Activated CD8-positive, alpha-beta memory T cell treated with anti-CD3 and anti-CD28 coated beads, Interleukin-2, amount 50 U/mL, for 48 hours (primary cell): ENCODE measurements around the gene COPS8.
A peak's percentile ranks its signal among the peaks of the same experiment; 100 is the strongest.

Experiments used
- DNase-seq: peaks from one replicate; pipeline ENCODE4 v3.0.0-alpha.2; 2020

COPS8 gene

GRCh38 chr2:237066396-237066795 is 19.3 kb upstream of the COPS8 start:
- DNase-seq = no peak

GRCh38 chr2:237068005-237068576 is 17.6 kb upstream of the COPS8 start:
- DNase-seq = no peak

GRCh38 chr2:237072067-237072931 is 13.4 kb upstream of the COPS8 start:
- DNase-seq = peak; percentile 97

GRCh38 chr2:237073552-237073951 is 12.1 kb upstream of the COPS8 start:
- DNase-seq = no peak

GRCh38 chr2:237074211-237074993 is 11.3 kb upstream of the COPS8 start:
- DNase-seq = no peak

- DNase-seq = no peak
Observed at GRCh38 chr2:237075749-237076599, 9.7 kb upstream of the COPS8 start.

GRCh38 chr2:237081596-237081995 is 4.1 kb upstream of the COPS8 start:
- no peak for DNase-seq

- no peak for DNase-seq
Observed at GRCh38 chr2:237083026-237083425, 2.7 kb upstream of the COPS8 start.

GRCh38 chr2:237084444-237084843 is 1.2 kb upstream of the COPS8 start:
- no peak for DNase-seq

- DNase-seq = no peak
Observed at GRCh38 chr2:237090906-237091305, 5.2 kb downstream of the COPS8 start.

- no peak for DNase-seq
Observed at GRCh38 chr2:237091779-237092436, 6.2 kb downstream of the COPS8 start.

- no peak for DNase-seq
Observed at GRCh38 chr2:237092506-237092905, 6.8 kb downstream of the COPS8 start.

GRCh38 chr2:237092920-237093781 is 7.5 kb downstream of the COPS8 start:
- no peak for DNase-seq

- DNase-seq = no peak
Observed at GRCh38 chr2:237096201-237096600, 10.5 kb downstream of the COPS8 start.

- no peak for DNase-seq
Observed at GRCh38 chr2:237096911-237097310, 11.2 kb downstream of the COPS8 start.

- DNase-seq = no peak
Observed at GRCh38 chr2:237097326-237097910, 11.7 kb downstream of the COPS8 start.

- DNase-seq = no peak
Observed at GRCh38 chr2:237097911-237098702, 12.4 kb downstream of the COPS8 start.

GRCh38 chr2:237099804-237100203 is 14.1 kb downstream of the COPS8 start:
- DNase-seq = no peak

- DNase-seq = no peak
Observed at GRCh38 chr2:237101118-237101979, 15.7 kb downstream of the COPS8 start.
